Jurkat, Clone E6-1 (cell line): ENCODE results near the gene ZIC2.

Source experiments
- DNase-seq: peaks from one replicate; pipeline ENCODE4 v3.0.0-alpha.2; 2011; ENCODE audit warnings: low read depth, low spot score
- H3K4me3 ChIP-seq: 2 replicates; pipeline ENCODE4 v1.5.1; 2011; ENCODE audit warnings: mild to moderate bottlenecking, low read length, control low read depth, moderate library complexity

The ZIC2 gene

GRCh38 chr13:99958406-99959126 is 23.0 kb upstream of the ZIC2 start:
- DNase-seq, result no peak
- no peak overlapping the region for H3K4me3 ChIP-seq

GRCh38 chr13:99959127-99959539 is 22.5 kb upstream of the ZIC2 start:
- H3K4me3 ChIP-seq, result no peak overlapping the region

GRCh38 chr13:99959540-99960230 is 21.9 kb upstream of the ZIC2 start:
- no peak for DNase-seq
- no peak overlapping the region for H3K4me3 ChIP-seq

More at GRCh38 chr13:99959127-99959539, 22.5 kb upstream of the ZIC2 start:
- no peak for DNase-seq

GRCh38 chr13:99960663-99961311 is 20.8 kb upstream of the ZIC2 start:
- no peak for DNase-seq
- no peak overlapping the region for H3K4me3 ChIP-seq

- no peak for DNase-seq
- H3K4me3 ChIP-seq, result no peak overlapping the region
Observed at GRCh38 chr13:99961636-99962035, 19.9 kb upstream of the ZIC2 start.

GRCh38 chr13:99962242-99962641 is 19.3 kb upstream of the ZIC2 start:
- H3K4me3 ChIP-seq, result no peak overlapping the region
- DNase-seq, result no peak

GRCh38 chr13:99963816-99964339 is 17.7 kb upstream of the ZIC2 start:
- no peak for DNase-seq
- no peak overlapping the region for H3K4me3 ChIP-seq

- no peak overlapping the region for H3K4me3 ChIP-seq
Observed at GRCh38 chr13:99965329-99966000, 16.1 kb upstream of the ZIC2 start.

GRCh38 chr13:99966064-99966805 is 15.3 kb upstream of the ZIC2 start:
- no peak overlapping the region for H3K4me3 ChIP-seq
- DNase-seq, result no peak

More at GRCh38 chr13:99965329-99966000, 16.1 kb upstream of the ZIC2 start:
- DNase-seq, result no peak

GRCh38 chr13:99967498-99967868 is 14.1 kb upstream of the ZIC2 start:
- no peak overlapping the region for H3K4me3 ChIP-seq
- no peak for DNase-seq

- DNase-seq, result no peak
- no peak overlapping the region for H3K4me3 ChIP-seq
Observed at GRCh38 chr13:99967869-99968520, 13.6 kb upstream of the ZIC2 start.

GRCh38 chr13:99968521-99969452 is 12.8 kb upstream of the ZIC2 start:
- no peak overlapping the region for H3K4me3 ChIP-seq
- no peak for DNase-seq

- no peak for DNase-seq
- peak overlapping the region; percentile 58 for H3K4me3 ChIP-seq
Observed at GRCh38 chr13:99969453-99969918, 12.1 kb upstream of the ZIC2 start.

- peak overlapping the region; percentile 58 for H3K4me3 ChIP-seq
- peak; percentile 40 for DNase-seq
Observed at GRCh38 chr13:99969919-99970650, 11.5 kb upstream of the ZIC2 start.

- no peak for DNase-seq
- H3K4me3 ChIP-seq, result peak overlapping the region; percentile 9; the same call in 1 of the 2 replicates
Observed at GRCh38 chr13:99970651-99971575, 10.7 kb upstream of the ZIC2 start.
